OCI-LY7 (cell line): ENCODE results near the gene IRF2BP2.

ENCODE experiments used
- EZH2phosphoT487 ChIP-seq: fragments of 200-600 bp; sonication (generic); IDR thresholded peaks from 2 replicates; pipeline ENCODE4 v1.6.1; 2018; ENCODE audit warnings: low read depth, borderline replicate concordance, mild to moderate bottlenecking, mixed run types, antibody characterized with exemption, low read length, moderate library complexity, mixed read lengths
- TF ChIP-seq, protein P1 (sequence below): fragments of 200-600 bp; sonication (generic); conservative IDR thresholded peaks from 2 replicates; pipeline ENCODE4 v1.5.1; 2014; ENCODE audit warnings: mild to moderate bottlenecking, antibody characterized with exemption, low read length, moderate library complexity, mixed read lengths

DNA sequence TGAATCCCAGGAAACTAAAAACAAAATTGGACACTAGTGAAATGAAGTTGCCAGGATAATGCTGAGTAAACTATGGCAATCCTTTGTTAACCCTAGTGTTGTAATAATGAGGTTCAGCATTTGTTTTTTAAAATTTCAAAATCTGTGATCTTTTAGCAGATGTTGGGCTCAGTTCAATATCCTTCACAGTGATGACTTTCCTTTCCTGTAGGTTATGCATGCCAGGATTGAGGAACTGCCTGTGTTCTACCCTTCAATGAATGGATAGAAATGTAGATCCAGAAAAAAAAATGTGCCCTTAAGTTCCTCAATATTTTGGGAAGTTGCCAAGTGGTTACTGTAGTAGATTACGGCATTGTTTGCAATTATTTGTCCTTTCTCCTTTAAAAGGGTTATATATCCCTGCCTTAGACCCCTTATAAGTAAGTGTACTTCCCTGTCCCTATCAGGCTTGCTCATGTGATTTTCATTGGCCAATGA, 35.5 kb upstream of the IRF2BP2 start:
- no peak for TF ChIP-seq EZH2phosphoT487
- TF ChIP-seq, protein P1, sequence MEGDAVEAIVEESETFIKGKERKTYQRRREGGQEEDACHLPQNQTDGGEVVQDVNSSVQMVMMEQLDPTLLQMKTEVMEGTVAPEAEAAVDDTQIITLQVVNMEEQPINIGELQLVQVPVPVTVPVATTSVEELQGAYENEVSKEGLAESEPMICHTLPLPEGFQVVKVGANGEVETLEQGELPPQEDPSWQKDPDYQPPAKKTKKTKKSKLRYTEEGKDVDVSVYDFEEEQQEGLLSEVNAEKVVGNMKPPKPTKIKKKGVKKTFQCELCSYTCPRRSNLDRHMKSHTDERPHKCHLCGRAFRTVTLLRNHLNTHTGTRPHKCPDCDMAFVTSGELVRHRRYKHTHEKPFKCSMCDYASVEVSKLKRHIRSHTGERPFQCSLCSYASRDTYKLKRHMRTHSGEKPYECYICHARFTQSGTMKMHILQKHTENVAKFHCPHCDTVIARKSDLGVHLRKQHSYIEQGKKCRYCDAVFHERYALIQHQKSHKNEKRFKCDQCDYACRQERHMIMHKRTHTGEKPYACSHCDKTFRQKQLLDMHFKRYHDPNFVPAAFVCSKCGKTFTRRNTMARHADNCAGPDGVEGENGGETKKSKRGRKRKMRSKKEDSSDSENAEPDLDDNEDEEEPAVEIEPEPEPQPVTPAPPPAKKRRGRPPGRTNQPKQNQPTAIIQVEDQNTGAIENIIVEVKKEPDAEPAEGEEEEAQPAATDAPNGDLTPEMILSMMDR: no peak
